Body of pancreas (tissue), 4 donors: Measurements from ENCODE around the gene MAML2. TPM values are rescaled to one million over a fixed set of nuclear protein-coding genes. Genes with fewer than 3 reads are reported as not detected.

Source experiments
- ATAC-seq: fragments of 150-250 bp; one replicate; pipeline ENCODE4 v1.9.1; 2016
- DNase-seq, 4 donors: peaks; one replicate each; pipeline ENCODE4 v3.0.0-alpha.2; 2019
- H3K27ac ChIP-seq, 4 donors: fragments of 200-600 bp; sonication (generic); 1 replicate in 3 of 4; 2 replicates in 1 of 4; pipeline versions ENCODE4 v1.5.1 to v1.6.1; 2016 to 2019; ENCODE audit warnings: mild to moderate bottlenecking in 1 of 4, mixed read lengths in 1 of 4, moderate library complexity in 1 of 4
- H3K27me3 ChIP-seq, 2 donors: fragments of 200-600 bp; sonication (generic); one replicate each; pipeline ENCODE4 v1.6.0; 2016; ENCODE audit warnings: mild to moderate bottlenecking in 1 of 2
- H3K36me3 ChIP-seq, 2 donors: fragments of 200-600 bp; sonication (generic); replicated peaks in 1 of 2; 2 replicates each; pipeline ENCODE4 v1.5.1; 2016; ENCODE audit warnings: low read depth in 2 of 2; ENCODE audit not compliant: insufficient read depth in 1 of 2
- H3K4me1 ChIP-seq: fragments of 200-600 bp; sonication (generic); one replicate; pipeline ENCODE4 v1.6.0; 2016
- H3K4me3 ChIP-seq, 2 donors: fragments of 200-600 bp; sonication (generic); 1 replicate in 1 of 2; 2 replicates in 1 of 2; pipeline ENCODE4 v1.5.1; 2016 to 2019
- H3K9me3 ChIP-seq, 3 donors: fragments of 200-600 bp; sonication (generic); 1 replicate in 2 of 3; 2 replicates in 1 of 3; pipeline ENCODE4 v1.5.1; 2016
- CTCF ChIP-seq, 7 experiments: fragments of 450-650 bp in 4 of 7; fragments of 200-600 bp in 3 of 7; sonication (generic) in 3 of 7; IDR thresholded peaks; one replicate each; pipeline ENCODE4 v1.5.1; 2016 to 2019; ENCODE audit warnings: antibody characterized with exemption in 7 of 7
- POLR2A ChIP-seq, 3 donors: fragments of 450-650 bp; IDR thresholded peaks; one replicate each; pipeline ENCODE4 v1.6.1; 2016; ENCODE audit warnings: antibody characterized with exemption in 3 of 3, mild to moderate bottlenecking in 2 of 3
- WGBS, 2 donors: methylation state at CpG; one replicate each; pipeline ENCODE4 v1.1.5; 2017; 5-methylcytosine and 5-hydroxymethylcytosine counted together
- intact Hi-C: fragments of 100-400 bp; cut with DNase I; formaldehyde crosslinking; loops from one replicate; pipeline ENCODE4 v1.15.1; 2023
- total RNA-seq, 2 donors: library from RNA; depleted of rRNA; stranded (reverse); fragments of >200 nt; gene quantifications; one replicate each; pipeline ENCODE4 v1.1.0, GENCODE V29; 2016

Gene MAML2
- total RNA-seq, 2 donors from 2014 or later: 7.9 to 9.9 TPM

GRCh38 chr11:95993438-95994298 is 349.3 kb downstream of the MAML2 start:
- H3K4me3 ChIP-seq: no peak overlapping the region
- DNase-seq (no peak), ATAC-seq (no peak)
- H3K4me1 ChIP-seq: no peaks in the 10 kb centered on the region
- no peaks in the 10 kb centered on the region for H3K9me3 ChIP-seq
- H3K36me3 ChIP-seq: no peaks in the 10 kb centered on the region
- intact Hi-C loops: no loop called here
- no peaks in the 10 kb centered on the region for H3K27me3 ChIP-seq
- H3K27ac ChIP-seq: no peak overlapping the region
- WGBS, 2 donors: 59 to 68% methylated on average over 10 of the region's 10 CpGs
- no peak for TF ChIP-seq POLR2A (IDR thresholded peaks at IDR 0.05)
- TF ChIP-seq CTCF (IDR thresholded peaks at IDR 0.05): no peak

DNA sequence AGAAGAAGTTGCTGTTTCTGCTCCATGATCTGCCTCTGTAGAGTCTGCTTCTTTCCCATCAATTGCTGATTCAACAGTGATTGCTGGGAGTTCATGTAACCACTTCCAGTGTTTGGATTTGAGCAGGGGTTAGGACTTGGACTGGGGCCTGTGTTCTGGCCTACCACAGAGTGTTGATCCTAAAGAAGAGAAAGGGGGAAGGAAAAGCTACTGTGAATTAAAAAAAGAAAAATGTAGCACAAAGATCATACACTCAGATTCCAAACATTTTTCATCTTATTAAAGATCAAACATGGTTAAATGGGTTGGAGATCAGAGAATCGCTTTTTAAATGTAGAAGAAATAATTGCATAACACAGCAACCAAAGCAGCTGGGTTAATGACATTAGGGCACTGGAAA is 351.4 kb downstream of the MAML2 start:
- intact Hi-C loops: no loop called here
- H3K4me1 ChIP-seq: no peaks in the 10 kb centered on the region
- WGBS, 2 donors: 71 to 88% methylated on average over 1 of the region's 1 CpG
- no peak for TF ChIP-seq CTCF (IDR thresholded peaks at IDR 0.05)
- no peak for TF ChIP-seq POLR2A (IDR thresholded peaks at IDR 0.05)
- H3K27ac ChIP-seq: no peak overlapping the region
- ATAC-seq: no peak
- H3K4me3 ChIP-seq: no peak overlapping the region
- H3K9me3 ChIP-seq: no peaks in the 10 kb centered on the region
- no peaks in the 10 kb centered on the region for H3K36me3 ChIP-seq
- DNase-seq: no peak
- no peaks in the 10 kb centered on the region for H3K27me3 ChIP-seq

DNA sequence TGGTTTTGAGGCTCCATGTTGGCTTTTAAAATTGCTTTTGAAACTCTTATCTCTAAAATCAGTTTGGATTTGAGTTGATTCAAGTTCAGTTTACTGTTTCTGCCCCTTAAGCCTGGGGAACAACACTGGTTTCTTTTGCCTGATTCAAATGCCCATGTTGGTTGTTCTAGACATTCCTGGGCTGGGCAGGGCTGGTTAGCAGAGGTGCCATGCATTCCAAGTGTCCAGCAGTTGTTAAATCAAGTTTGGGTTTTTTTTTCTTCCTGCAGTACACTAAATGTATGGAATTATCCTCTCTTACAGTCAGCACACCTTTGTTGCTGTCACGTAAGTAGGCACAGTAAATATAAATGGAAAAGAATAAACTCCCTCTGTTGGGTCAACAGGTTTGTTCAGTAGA is 351.9 kb downstream of the MAML2 start:
- ATAC-seq (no peak), DNase-seq (no peak)
- Histone ChIP-seq H3K4me1 (no peaks in the 10 kb centered on the region), H3K9me3 (no peaks in the 10 kb centered on the region), H3K36me3 (no peaks in the 10 kb centered on the region), H3K27me3 (no peaks in the 10 kb centered on the region), H3K27ac (no peak overlapping the region), H3K4me3 (no peak overlapping the region)
- intact Hi-C loops: no loop called here
- 85 to 95% methylated on average over 1 of the region's 1 CpG for WGBS, 2 donors
- TF ChIP-seq POLR2A (IDR thresholded peaks at IDR 0.05): no peak
- TF ChIP-seq CTCF (IDR thresholded peaks at IDR 0.05): no peak

DNA sequence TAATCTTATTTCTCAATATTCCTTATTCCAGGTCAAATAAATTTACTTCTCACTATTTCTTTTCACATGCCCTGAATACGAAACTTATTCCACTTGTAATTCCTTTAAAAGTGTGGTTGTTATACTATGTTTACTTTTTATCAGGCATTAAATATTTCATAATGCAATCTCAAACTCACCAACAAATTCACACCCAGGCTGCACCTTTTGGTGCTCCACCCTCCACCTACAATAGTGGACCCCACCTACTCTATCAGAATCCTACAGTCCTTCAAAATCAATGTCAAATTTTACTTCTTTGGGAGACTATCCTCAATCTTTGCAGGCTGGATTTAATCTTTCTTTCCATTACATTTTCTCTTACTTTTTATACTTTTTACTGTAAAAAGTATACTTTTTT is 353.2 kb downstream of the MAML2 start:
- no peaks in the 10 kb centered on the region for H3K27me3 ChIP-seq
- no peaks in the 10 kb centered on the region for H3K9me3 ChIP-seq
- H3K36me3 ChIP-seq: no peaks in the 10 kb centered on the region
- intact Hi-C loops: no loop called here
- no peaks in the 10 kb centered on the region for H3K4me1 ChIP-seq
- TF ChIP-seq POLR2A (IDR thresholded peaks at IDR 0.05): no peak
- TF ChIP-seq CTCF (IDR thresholded peaks at IDR 0.05): no peak
- no peak overlapping the region for H3K4me3 ChIP-seq
- DNase-seq: no peak
- WGBS, 2 donors: 76% methylated on average over 1 of the region's 1 CpG
- no peak for ATAC-seq
- H3K27ac ChIP-seq: no peak overlapping the region

DNA sequence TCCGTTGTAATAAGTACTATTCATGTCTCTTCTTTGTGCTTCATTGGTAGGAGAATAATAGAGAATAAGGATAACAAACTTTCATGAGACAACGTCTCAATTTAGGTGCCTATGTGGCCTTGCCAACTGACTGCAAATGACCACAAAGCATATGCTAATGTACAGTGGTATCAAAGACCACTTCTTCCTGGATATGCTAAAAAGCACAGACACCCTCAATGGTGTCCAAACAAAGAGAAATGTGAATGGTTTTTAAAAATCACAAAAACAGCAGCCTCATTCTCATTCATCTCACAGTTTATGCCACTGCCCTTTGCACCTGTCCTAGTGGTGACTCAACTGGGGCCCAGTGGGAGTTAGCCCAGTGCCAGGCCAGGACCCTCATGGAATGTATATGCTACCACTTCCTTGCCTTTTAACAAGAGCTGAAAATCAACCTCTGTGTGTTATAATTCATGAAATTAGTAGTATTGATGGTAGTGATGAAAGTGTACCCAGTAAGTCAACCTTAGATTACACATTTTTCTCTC is 353.9 kb downstream of the MAML2 start:
- DNase-seq (no peak), ATAC-seq (no peak)
- Histone ChIP-seq H3K9me3 (no peaks in the 10 kb centered on the region), H3K36me3 (no peaks in the 10 kb centered on the region), H3K4me1 (no peaks in the 10 kb centered on the region), H3K4me3 (no peak overlapping the region), H3K27ac (no peak overlapping the region), H3K27me3 (no peaks in the 10 kb centered on the region)
- TF ChIP-seq POLR2A (IDR thresholded peaks at IDR 0.05) (no peak), CTCF (IDR thresholded peaks at IDR 0.05) (no peak)
- intact Hi-C loops: no loop called here
- 69 to 74% methylated on average over 2 of the region's 2 CpGs for WGBS, 2 donors
